Tibial artery (tissue), 4 donors: ENCODE measurements around the gene ASAP2.

ENCODE experiments used
- DNase-seq, 2 donors: peaks; one replicate each; pipeline ENCODE4 v3.0.0-alpha.2; 2019
- H3K27ac ChIP-seq, 2 donors: fragments of 200-600 bp; sonication (generic) in 1 of 2; 1 replicate in 1 of 2; 2 replicates in 1 of 2; pipeline ENCODE4 v1.5.1; 2018 to 2019; ENCODE audit warnings: mild to moderate bottlenecking in 1 of 2
- H3K27me3 ChIP-seq, 2 donors: fragments of 200-600 bp; sonication (generic) in 1 of 2; one replicate each; pipeline versions ENCODE4 v1.5.1 to v1.6.0; 2016 to 2019
- H3K36me3 ChIP-seq, 3 donors: fragments of 200-600 bp; sonication (generic) in 2 of 3; one replicate each; pipeline ENCODE4 v1.5.1; 2016 to 2019; ENCODE audit warnings: mild to moderate bottlenecking in 2 of 3
- H3K4me1 ChIP-seq, 4 donors: fragments of 200-600 bp; sonication (generic) in 2 of 4; 1 replicate in 3 of 4; 2 replicates in 1 of 4; pipeline ENCODE4 v1.5.1; 2016 to 2019
- H3K4me3 ChIP-seq, 2 donors: fragments of 200-600 bp; sonication (generic) in 1 of 2; 1 replicate in 1 of 2; 2 replicates in 1 of 2; pipeline ENCODE4 v1.5.1; 2018 to 2019; ENCODE audit warnings: mild to moderate bottlenecking in 2 of 2
- H3K9me3 ChIP-seq, 3 donors: fragments of 200-600 bp; sonication (generic) in 1 of 3; one replicate each; pipeline ENCODE4 v1.5.1; 2016 to 2019
- intact Hi-C: fragments of 100-400 bp; cut with DNase I; formaldehyde crosslinking; loops from one replicate; pipeline ENCODE4 v1.15.0; 2023; ENCODE audit warnings: low total_unique reads
- TF ChIP-seq, protein P1 (sequence below), 2 experiments: fragments of 200-600 bp in 1 of 2; fragments of 450-650 bp in 1 of 2; IDR thresholded peaks; one replicate each; pipeline ENCODE4 v1.5.1; 2017 to 2019; ENCODE audit warnings: antibody characterized with exemption in 2 of 2, mild to moderate bottlenecking in 1 of 2, moderate library complexity in 1 of 2

The ASAP2 gene

DNA sequence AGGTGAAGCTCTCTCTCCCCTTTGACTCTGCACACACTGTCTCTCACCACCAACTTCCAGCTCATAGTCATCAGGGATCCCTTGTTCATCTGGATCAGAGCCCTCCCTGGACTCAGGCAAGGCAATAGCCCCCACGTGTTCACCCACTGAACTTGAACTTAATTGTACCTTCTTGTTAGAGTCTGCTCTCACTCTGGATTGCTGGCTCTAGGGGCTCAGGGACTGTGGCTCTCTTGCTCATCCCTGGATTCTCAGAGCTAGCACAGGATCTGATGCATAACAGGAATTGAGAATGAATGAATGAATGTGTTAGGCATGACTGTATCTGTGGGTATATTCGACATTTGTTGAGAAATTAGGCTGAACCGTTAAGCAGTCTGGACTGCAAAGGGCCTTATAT lies 16.7 kb upstream of the ASAP2 start:
- Histone ChIP-seq H3K27ac (peak overlapping the region; percentile 71 to 88), H3K36me3 (no peaks in the 10 kb centered on the region), H3K9me3 (no peaks in the 10 kb centered on the region), H3K27me3 (no peaks in the 10 kb centered on the region), H3K4me1 (peaks cover 0 to 62% (median 41%) of the 10 kb centered on the region in 4 donors), H3K4me3 (no peak overlapping the region)
- intact Hi-C loops: no loop called here
- TF ChIP-seq, protein P1, sequence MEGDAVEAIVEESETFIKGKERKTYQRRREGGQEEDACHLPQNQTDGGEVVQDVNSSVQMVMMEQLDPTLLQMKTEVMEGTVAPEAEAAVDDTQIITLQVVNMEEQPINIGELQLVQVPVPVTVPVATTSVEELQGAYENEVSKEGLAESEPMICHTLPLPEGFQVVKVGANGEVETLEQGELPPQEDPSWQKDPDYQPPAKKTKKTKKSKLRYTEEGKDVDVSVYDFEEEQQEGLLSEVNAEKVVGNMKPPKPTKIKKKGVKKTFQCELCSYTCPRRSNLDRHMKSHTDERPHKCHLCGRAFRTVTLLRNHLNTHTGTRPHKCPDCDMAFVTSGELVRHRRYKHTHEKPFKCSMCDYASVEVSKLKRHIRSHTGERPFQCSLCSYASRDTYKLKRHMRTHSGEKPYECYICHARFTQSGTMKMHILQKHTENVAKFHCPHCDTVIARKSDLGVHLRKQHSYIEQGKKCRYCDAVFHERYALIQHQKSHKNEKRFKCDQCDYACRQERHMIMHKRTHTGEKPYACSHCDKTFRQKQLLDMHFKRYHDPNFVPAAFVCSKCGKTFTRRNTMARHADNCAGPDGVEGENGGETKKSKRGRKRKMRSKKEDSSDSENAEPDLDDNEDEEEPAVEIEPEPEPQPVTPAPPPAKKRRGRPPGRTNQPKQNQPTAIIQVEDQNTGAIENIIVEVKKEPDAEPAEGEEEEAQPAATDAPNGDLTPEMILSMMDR (IDR thresholded peaks at IDR 0.05): no peak
- DNase-seq: peak in 1 of 2 donors; percentile 31

GRCh38 chr2:9191041-9191481 lies 15.6 kb upstream of the ASAP2 start:
- peak overlapping the region in 1 of 2 donors; percentile 4 for H3K4me3 ChIP-seq
- H3K4me1 ChIP-seq: peaks cover 0 to 62% (median 41%) of the 10 kb centered on the region in 4 donors
- intact Hi-C loops: no loop called here
- TF ChIP-seq, protein P1 (IDR thresholded peaks at IDR 0.05): no peak
- no peaks in the 10 kb centered on the region for H3K36me3 ChIP-seq
- peak; percentile 92 to 97 for DNase-seq
- H3K27me3 ChIP-seq: no peaks in the 10 kb centered on the region
- H3K9me3 ChIP-seq: no peaks in the 10 kb centered on the region
- H3K27ac ChIP-seq: peak overlapping the region; percentile 71 to 88

DNA sequence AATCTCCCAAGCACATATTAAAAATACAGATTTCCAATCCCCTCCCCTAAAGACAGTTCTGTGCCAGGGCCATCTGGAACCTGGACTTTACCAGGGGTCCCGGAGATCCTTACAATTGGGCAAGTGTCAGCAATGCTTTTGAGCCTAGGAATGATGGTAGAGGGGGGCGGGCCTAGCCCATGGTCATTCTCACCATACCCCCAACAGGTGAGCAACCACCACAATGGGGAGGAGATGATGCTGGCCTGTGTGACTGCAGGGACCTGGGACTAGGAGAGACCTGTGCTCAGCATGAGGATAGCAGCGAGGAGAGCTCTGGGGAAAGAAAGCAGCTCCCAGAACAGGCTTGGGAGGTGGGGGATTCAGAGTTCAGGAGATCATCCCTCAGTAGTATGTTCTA lies 13.9 kb upstream of the ASAP2 start:
- TF ChIP-seq, protein P1 (IDR thresholded peaks at IDR 0.05): no peak
- Histone ChIP-seq H3K4me1 (peaks cover 0 to 55% (median 39%) of the 10 kb centered on the region in 4 donors), H3K27me3 (no peaks in the 10 kb centered on the region), H3K27ac (peak overlapping the region; percentile 71 to 88), H3K36me3 (no peaks in the 10 kb centered on the region), H3K9me3 (no peaks in the 10 kb centered on the region), H3K4me3 (no peak overlapping the region)
- intact Hi-C loops: no loop called here
- no peak for DNase-seq

DNA sequence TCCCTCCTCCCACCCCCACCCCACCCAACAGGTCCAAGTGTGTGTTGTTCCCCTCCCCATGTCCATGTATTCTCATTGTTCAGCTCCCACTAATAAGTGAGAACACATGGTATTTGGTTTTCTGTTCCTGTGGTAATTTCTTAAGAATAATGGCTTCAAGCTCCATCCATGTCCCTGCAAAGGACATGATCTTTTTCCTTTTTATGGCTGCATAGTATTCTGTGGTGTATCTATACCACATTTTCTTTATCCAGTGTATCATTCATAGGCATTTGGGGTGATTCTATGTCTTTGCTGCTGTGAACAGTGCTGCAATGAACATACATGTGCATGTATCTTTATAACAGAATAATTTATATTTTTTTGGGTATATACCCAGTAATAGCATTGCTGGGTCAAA lies 12.3 kb upstream of the ASAP2 start:
- TF ChIP-seq, protein P1 (IDR thresholded peaks at IDR 0.05): no peak
- Histone ChIP-seq H3K27me3 (no peaks in the 10 kb centered on the region), H3K27ac (peak overlapping the region; percentile 71 to 88), H3K9me3 (no peaks in the 10 kb centered on the region), H3K4me1 (peaks cover 0 to 51% (median 38%) of the 10 kb centered on the region in 4 donors), H3K4me3 (no peak overlapping the region), H3K36me3 (no peaks in the 10 kb centered on the region)
- intact Hi-C loops: no loop called here
- no peak for DNase-seq

GRCh38 chr2:9196637-9197036 lies 10.0 kb upstream of the ASAP2 start:
- TF ChIP-seq, protein P1 (IDR thresholded peaks at IDR 0.05): no peak
- Histone ChIP-seq H3K9me3 (no peaks in the 10 kb centered on the region), H3K27me3 (no peaks in the 10 kb centered on the region), H3K4me3 (no peak overlapping the region), H3K36me3 (no peaks in the 10 kb centered on the region), H3K4me1 (peaks cover 0 to 28% (median 22%) of the 10 kb centered on the region in 4 donors), H3K27ac (no peak overlapping the region)
- intact Hi-C loops: loop anchor here (5.0 kb wide), 1 partner anchor 49 kb away; no protein-coding TSS in a partner anchor
- DNase-seq: no peak

GRCh38 chr2:9197916-9198315 lies 8.7 kb upstream of the ASAP2 start:
- Histone ChIP-seq H3K36me3 (no peaks in the 10 kb centered on the region), H3K27me3 (no peaks in the 10 kb centered on the region), H3K4me3 (no peak overlapping the region), H3K4me1 (peaks cover 0 to 17% (median 14%) of the 10 kb centered on the region in 4 donors), H3K27ac (no peak overlapping the region), H3K9me3 (no peaks in the 10 kb centered on the region)
- TF ChIP-seq, protein P1 (IDR thresholded peaks at IDR 0.05): no peak
- DNase-seq: no peak
- intact Hi-C loops: loop anchor here (5.0 kb wide), 1 partner anchor 51 kb away; no protein-coding TSS in a partner anchor
